HL-60 (cell line): ENCODE data around the gene VAMP3.
A peak's percentile ranks its signal among the peaks of the same experiment; 100 is the strongest.

ENCODE experiments used
- DNase-seq, 2 experiments: peaks; one replicate each; pipeline ENCODE4 v3.0.0-alpha.2; 2010 to 2020; ENCODE audit warnings: low read depth in 1 of 2, low spot score in 1 of 2
- H3K27ac ChIP-seq: fragments of 250-450 bp; sonication (Bioruptor Pico); replicated peaks from 2 replicates; pipeline ENCODE4 v1.5.1; 2020; ENCODE audit warnings: mild to moderate bottlenecking, moderate library complexity
- H3K27me3 ChIP-seq: fragments of 250-450 bp; sonication (Bioruptor Pico); 2 replicates; pipeline ENCODE4 v1.5.1; 2021; ENCODE audit warnings: mild to moderate bottlenecking, moderate library complexity; ENCODE audit not compliant: insufficient read depth, poor library complexity, severe bottlenecking
- H3K4me3 ChIP-seq: replicated peaks from 2 replicates; pipeline ENCODE4 v1.5.1; 2011; ENCODE audit warnings: mild to moderate bottlenecking, control low read depth, low read length; ENCODE audit not compliant: insufficient read depth
- GABPA ChIP-seq: IDR thresholded peaks from 2 replicates; pipeline ENCODE4 v1.6.1; 2012; ENCODE audit warnings: low read depth
- POLR2AphosphoS5 ChIP-seq: IDR thresholded peaks from 2 replicates; pipeline ENCODE4 v1.6.1; 2012; ENCODE audit warnings: low read depth
- SPI1 ChIP-seq: IDR thresholded peaks from 2 replicates; pipeline ENCODE4 v1.6.1; 2012; ENCODE audit warnings: low read depth, mild to moderate bottlenecking, borderline replicate concordance
- long read RNA-seq: library from polyadenylated mRNA; unstranded; transcript quantifications from one replicate; pipeline ENCODE4 v2.0.0, GENCODE V29; 2020
- TF ChIP-seq, protein P1 (sequence below): IDR thresholded peaks from one replicate; pipeline ENCODE4 v1.5.1; 2011; ENCODE audit warnings: low read length, control low read depth, inconsistent platforms; ENCODE audit not compliant: insufficient read depth
- TF ChIP-seq, protein P2 (sequence below): IDR thresholded peaks from 2 replicates; pipeline ENCODE4 v1.6.1; 2012; ENCODE audit warnings: low read depth; ENCODE audit not compliant: insufficient replicate concordance

The VAMP3 gene, protein sequence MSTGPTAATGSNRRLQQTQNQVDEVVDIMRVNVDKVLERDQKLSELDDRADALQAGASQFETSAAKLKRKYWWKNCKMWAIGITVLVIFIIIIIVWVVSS
- long read RNA-seq, transcript VAMP3-201 (5 exons, 2,205 nt) = major isoform, 249 of 260 reads
- long read RNA-seq, partial matches to known transcripts = 3 of 260 reads
- long read RNA-seq, other reads (novel, unspliced or antisense) = 6 of 260 reads

- Histone ChIP-seq H3K27ac (peak within 1 kb of the TSS; percentile 86), H3K27me3 (no peaks in the 10 kb centered on the region), H3K4me3 (peak within 1 kb of the TSS; percentile 73)
- peak; percentile 80 to 82 for DNase-seq
- TF ChIP-seq POLR2AphosphoS5 = peak; percentile 65
- TF ChIP-seq SPI1 = peak; percentile 49
- TF ChIP-seq, protein P1, sequence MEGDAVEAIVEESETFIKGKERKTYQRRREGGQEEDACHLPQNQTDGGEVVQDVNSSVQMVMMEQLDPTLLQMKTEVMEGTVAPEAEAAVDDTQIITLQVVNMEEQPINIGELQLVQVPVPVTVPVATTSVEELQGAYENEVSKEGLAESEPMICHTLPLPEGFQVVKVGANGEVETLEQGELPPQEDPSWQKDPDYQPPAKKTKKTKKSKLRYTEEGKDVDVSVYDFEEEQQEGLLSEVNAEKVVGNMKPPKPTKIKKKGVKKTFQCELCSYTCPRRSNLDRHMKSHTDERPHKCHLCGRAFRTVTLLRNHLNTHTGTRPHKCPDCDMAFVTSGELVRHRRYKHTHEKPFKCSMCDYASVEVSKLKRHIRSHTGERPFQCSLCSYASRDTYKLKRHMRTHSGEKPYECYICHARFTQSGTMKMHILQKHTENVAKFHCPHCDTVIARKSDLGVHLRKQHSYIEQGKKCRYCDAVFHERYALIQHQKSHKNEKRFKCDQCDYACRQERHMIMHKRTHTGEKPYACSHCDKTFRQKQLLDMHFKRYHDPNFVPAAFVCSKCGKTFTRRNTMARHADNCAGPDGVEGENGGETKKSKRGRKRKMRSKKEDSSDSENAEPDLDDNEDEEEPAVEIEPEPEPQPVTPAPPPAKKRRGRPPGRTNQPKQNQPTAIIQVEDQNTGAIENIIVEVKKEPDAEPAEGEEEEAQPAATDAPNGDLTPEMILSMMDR = no peak
These were observed at the start of gene VAMP3 for GRCh38 chr1:7770997-7771822. Gene VAMP3 (plus strand): TSS chr1:7771296. CDS start chr1:7771384, 88 bp downstream.

DNA sequence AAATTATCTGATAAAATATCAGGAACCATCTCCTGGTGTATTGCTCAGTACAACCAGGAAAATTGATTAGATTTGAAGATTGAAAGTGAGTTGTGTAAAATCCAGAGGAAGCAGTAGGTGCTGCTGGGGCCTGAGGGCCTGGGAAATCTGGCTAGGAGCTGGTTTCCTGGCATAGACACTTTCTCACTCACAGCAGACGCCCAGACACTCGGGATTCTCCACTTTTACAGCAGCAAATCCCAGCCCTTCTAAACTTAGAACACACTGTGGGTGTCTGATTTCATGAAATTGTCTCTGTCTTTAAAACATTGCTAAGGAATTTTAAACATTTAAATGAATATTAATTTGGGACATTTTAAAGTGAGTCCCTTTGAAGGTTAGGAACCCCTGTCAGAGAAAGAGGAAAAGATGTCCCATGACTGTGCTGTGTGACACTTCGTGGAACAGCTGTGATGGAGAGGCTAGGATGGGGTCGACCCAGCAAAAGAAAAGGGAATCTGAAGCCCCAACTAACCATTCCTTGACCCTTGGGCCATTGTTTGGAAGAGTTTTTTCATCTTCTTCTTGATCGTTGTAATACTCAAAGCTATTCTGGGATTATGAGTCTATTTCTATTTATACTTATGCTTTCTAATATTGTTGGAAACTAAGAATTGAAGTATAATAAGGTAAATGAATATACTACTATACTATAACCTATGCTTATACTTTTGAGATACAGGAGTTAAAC, 49.0 kb upstream of the VAMP3 start:
- TF ChIP-seq GABPA (no peak), SPI1 (no peak), POLR2AphosphoS5 (no peak)
- TF ChIP-seq, protein P2, sequence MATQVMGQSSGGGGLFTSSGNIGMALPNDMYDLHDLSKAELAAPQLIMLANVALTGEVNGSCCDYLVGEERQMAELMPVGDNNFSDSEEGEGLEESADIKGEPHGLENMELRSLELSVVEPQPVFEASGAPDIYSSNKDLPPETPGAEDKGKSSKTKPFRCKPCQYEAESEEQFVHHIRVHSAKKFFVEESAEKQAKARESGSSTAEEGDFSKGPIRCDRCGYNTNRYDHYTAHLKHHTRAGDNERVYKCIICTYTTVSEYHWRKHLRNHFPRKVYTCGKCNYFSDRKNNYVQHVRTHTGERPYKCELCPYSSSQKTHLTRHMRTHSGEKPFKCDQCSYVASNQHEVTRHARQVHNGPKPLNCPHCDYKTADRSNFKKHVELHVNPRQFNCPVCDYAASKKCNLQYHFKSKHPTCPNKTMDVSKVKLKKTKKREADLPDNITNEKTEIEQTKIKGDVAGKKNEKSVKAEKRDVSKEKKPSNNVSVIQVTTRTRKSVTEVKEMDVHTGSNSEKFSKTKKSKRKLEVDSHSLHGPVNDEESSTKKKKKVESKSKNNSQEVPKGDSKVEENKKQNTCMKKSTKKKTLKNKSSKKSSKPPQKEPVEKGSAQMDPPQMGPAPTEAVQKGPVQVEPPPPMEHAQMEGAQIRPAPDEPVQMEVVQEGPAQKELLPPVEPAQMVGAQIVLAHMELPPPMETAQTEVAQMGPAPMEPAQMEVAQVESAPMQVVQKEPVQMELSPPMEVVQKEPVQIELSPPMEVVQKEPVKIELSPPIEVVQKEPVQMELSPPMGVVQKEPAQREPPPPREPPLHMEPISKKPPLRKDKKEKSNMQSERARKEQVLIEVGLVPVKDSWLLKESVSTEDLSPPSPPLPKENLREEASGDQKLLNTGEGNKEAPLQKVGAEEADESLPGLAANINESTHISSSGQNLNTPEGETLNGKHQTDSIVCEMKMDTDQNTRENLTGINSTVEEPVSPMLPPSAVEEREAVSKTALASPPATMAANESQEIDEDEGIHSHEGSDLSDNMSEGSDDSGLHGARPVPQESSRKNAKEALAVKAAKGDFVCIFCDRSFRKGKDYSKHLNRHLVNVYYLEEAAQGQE = no peak
- TF ChIP-seq, protein P1 = no peak
- H3K27ac ChIP-seq = no peak overlapping the region
- peaks cover 4% of the 10 kb centered on the region for H3K27me3 ChIP-seq
- no peak overlapping the region for H3K4me3 ChIP-seq
- DNase-seq = no peak

DNA sequence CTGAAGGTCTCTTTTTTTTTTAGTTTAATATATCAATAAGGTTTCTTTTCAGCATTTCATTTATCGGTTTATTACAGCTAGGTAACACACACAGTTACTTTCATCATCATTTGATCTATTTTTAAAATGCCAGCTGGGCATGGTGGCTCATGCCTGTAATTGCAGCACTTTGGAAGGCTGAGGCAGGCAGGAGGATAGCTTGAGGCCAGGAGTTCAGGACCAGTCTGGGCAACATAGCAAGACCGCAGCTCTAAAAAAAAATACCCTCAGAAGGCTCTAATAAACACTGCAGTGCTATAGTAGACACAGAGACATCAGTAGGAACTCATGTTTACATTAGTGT, 48.5 kb upstream of the VAMP3 start:
- peaks cover 4% of the 10 kb centered on the region for H3K27me3 ChIP-seq
- no peak for DNase-seq
- TF ChIP-seq, protein P2 = no peak
- TF ChIP-seq SPI1 = no peak
- TF ChIP-seq, protein P1 = no peak
- no peak for TF ChIP-seq POLR2AphosphoS5
- no peak for TF ChIP-seq GABPA
- H3K27ac ChIP-seq = no peak overlapping the region
- no peak overlapping the region for H3K4me3 ChIP-seq
